ENCODE results near the gene PDCL2. TPM values are rescaled to one million over a fixed set of nuclear protein-coding genes. Genes with fewer than 3 reads are reported as not detected.
"Not testable (repeated sequence)": the region's sequence is repeated elsewhere in the genome, so short reads cannot be mapped to it uniquely, and the experiment has no call there.

Gene PDCL2
- total and polyA plus RNA-seq, 2 donors (not counting 1 experiment from before 2014, with no cell fraction given): not detected

GRCh38 chr4:55554453-55555030 is 37.5 kb downstream of the PDCL2 start:
- peak; percentile 46 to 80 for DNase-seq (ENCODE audit: low read depth in 2 of 2)
- Histone ChIP-seq H3K4me1 (ENCODE audit: control insufficient read depth, extremely low read depth, insufficient read depth, low read length) (peaks cover under 1% of the 10 kb centered on the region), H3K36me3 (ENCODE audit: control insufficient read depth, insufficient read depth, low read length) (no peaks in the 10 kb centered on the region), H3K9ac (ENCODE audit: insufficient read depth, low read length) (no peak overlapping the region), H3K79me2 (ENCODE audit: control insufficient read depth, insufficient read depth, low read length) (no peaks in the 10 kb centered on the region), H3K27ac (ENCODE audit: insufficient read depth, low read length) (no peak overlapping the region), H4K20me1 (ENCODE audit: control insufficient read depth, extremely low read depth, insufficient read depth, low read length) (no peaks in the 10 kb centered on the region), H3K27me3 (ENCODE audit: control insufficient read depth, insufficient read depth, low read length) (no peaks in the 10 kb centered on the region), H3K9me3 (ENCODE audit: control insufficient read depth, insufficient read depth, low read depth, low read length) (no peaks in the 10 kb centered on the region), H3K4me3 (replicated peaks in 1 of 4; ENCODE audit: control extremely low read depth in 1 of 4, insufficient read depth in 1 of 4, low read depth in 3 of 4, low read length in 4 of 4) (peak overlapping the region in 1 of 4 experiments; percentile 13), H2AFZ (ENCODE audit: low read length) (no peak overlapping the region), H3K4me2 (ENCODE audit: extremely low read depth, insufficient read depth, low read length) (peak overlapping the region; percentile 60)
- TF ChIP-seq EZH2 (IDR thresholded peaks at IDR 0.05; ENCODE audit: low read length, missing control alignments) (no peak), CTCF (conservative IDR thresholded peaks at IDR 0.05 in 1 of 2, IDR thresholded peaks at IDR 0.05 in 1 of 2; ENCODE audit: low read depth in 1 of 2, low read length in 2 of 2) (peak; percentile 49 to 50)

- H3K27ac ChIP-seq (ENCODE audit: insufficient read depth, low read length): peak overlapping the region; percentile 60
These were observed 38.4 kb downstream of the PDCL2 start for GRCh38 chr4:55553441-55554201.

GRCh38 chr4:55551964-55552363 is 40.1 kb downstream of the PDCL2 start:
- H3K9ac ChIP-seq (ENCODE audit: insufficient read depth, low read length); H3K27ac ChIP-seq (ENCODE audit: insufficient read depth, low read length); H3K4me1 ChIP-seq (ENCODE audit: control insufficient read depth, extremely low read depth, insufficient read depth, low read length); H3K4me2 ChIP-seq (ENCODE audit: extremely low read depth, insufficient read depth, low read length); H3K9me3 ChIP-seq (ENCODE audit: control insufficient read depth, insufficient read depth, low read depth, low read length); H3K79me2 ChIP-seq (ENCODE audit: control insufficient read depth, insufficient read depth, low read length); H3K36me3 ChIP-seq (ENCODE audit: control insufficient read depth, insufficient read depth, low read length); H4K20me1 ChIP-seq (ENCODE audit: control insufficient read depth, extremely low read depth, insufficient read depth, low read length); H3K4me3 ChIP-seq (replicated peaks in 1 of 4; ENCODE audit: control extremely low read depth in 1 of 4, insufficient read depth in 1 of 4, low read depth in 3 of 4, low read length in 4 of 4); DNase-seq (ENCODE audit: low read depth in 2 of 2); H3K27me3 ChIP-seq (ENCODE audit: control insufficient read depth, insufficient read depth, low read length); H2AFZ ChIP-seq (ENCODE audit: low read length): not testable (repeated sequence)

More at GRCh38 chr4:55553441-55554201, 38.4 kb downstream of the PDCL2 start:
- H3K27me3 ChIP-seq (ENCODE audit: control insufficient read depth, insufficient read depth, low read length): no peaks in the 10 kb centered on the region
- DNase-seq (ENCODE audit: low read depth in 2 of 2): peak; percentile 49 to 68
- H3K9ac ChIP-seq (ENCODE audit: insufficient read depth, low read length): no peak overlapping the region
- H2AFZ ChIP-seq (ENCODE audit: low read length): peak overlapping the region; percentile 67
- H3K9me3 ChIP-seq (ENCODE audit: control insufficient read depth, insufficient read depth, low read depth, low read length): no peaks in the 10 kb centered on the region
- H3K4me2 ChIP-seq (ENCODE audit: extremely low read depth, insufficient read depth, low read length): peak overlapping the region; percentile 85
- H3K4me3 ChIP-seq (replicated peaks in 1 of 4; ENCODE audit: control extremely low read depth in 1 of 4, insufficient read depth in 1 of 4, low read depth in 3 of 4, low read length in 4 of 4): peak overlapping the region; percentile 32 to 50 (median 38)
- no peaks in the 10 kb centered on the region for H3K36me3 ChIP-seq (ENCODE audit: control insufficient read depth, insufficient read depth, low read length)
- no peaks in the 10 kb centered on the region for H4K20me1 ChIP-seq (ENCODE audit: control insufficient read depth, extremely low read depth, insufficient read depth, low read length)
- TF ChIP-seq CTCF (conservative IDR thresholded peaks at IDR 0.05 in 1 of 2, IDR thresholded peaks at IDR 0.05 in 1 of 2; ENCODE audit: low read depth in 1 of 2, low read length in 2 of 2): no peak
- TF ChIP-seq EZH2 (IDR thresholded peaks at IDR 0.05; ENCODE audit: low read length, missing control alignments): no peak
- peaks cover 4% of the 10 kb centered on the region for H3K4me1 ChIP-seq (ENCODE audit: control insufficient read depth, extremely low read depth, insufficient read depth, low read length)
- H3K79me2 ChIP-seq (ENCODE audit: control insufficient read depth, insufficient read depth, low read length): no peaks in the 10 kb centered on the region
